GM04504 (cell line): ENCODE data around the gene BCAS4.

Experiments used
- DNase-seq: peaks from one replicate; pipeline ENCODE4 v3.0.0-alpha.2; 2012; ENCODE audit warnings: low read depth

BCAS4 gene

DNA sequence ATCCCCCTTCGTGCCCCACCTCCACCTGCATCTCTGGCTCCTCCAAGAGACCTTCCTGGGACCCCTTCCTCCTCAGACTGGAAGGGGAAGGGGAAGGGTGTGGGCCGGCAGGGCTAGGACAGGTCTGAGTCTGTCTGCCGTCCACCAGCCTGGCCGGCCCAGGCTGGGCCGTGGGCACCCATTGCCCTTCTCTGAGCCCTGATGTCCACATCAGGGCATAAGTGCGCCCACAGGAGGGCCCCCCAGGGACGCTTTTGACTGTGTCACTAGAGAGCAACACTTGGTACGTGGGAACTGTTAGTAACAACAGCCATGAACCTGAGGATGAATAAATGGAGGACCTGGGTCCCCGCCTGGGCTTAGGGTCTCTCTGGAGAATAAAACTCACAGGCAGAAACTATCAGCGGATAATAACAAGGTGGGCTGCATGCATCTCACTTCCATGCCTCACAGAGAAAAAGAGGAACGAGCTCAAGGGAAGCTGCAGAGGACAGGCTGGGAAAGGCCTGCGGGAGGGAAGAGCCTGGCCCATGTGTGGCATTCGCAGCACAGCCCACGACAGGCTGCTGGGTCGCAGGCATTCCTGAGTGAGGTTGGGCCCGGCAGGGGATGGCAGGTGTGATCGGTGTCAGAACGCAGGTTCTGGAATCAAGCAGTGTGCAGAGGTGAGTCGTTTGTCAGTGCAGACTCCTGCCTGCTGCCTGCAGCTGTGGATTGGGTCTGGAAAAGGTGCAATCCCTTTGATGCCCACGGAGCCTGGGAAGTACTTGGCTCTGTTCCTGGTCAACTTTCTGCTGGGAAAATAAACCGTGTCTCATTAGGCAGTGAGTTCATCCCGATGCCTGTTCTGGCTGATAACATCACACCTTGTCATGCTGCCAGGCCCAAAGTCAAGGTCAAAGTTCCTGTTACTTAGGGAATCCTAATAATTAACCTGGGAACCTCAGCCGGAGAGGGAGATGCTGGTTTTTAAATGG, 60.9 kb downstream of the BCAS4 start:
- no peak for DNase-seq

DNA sequence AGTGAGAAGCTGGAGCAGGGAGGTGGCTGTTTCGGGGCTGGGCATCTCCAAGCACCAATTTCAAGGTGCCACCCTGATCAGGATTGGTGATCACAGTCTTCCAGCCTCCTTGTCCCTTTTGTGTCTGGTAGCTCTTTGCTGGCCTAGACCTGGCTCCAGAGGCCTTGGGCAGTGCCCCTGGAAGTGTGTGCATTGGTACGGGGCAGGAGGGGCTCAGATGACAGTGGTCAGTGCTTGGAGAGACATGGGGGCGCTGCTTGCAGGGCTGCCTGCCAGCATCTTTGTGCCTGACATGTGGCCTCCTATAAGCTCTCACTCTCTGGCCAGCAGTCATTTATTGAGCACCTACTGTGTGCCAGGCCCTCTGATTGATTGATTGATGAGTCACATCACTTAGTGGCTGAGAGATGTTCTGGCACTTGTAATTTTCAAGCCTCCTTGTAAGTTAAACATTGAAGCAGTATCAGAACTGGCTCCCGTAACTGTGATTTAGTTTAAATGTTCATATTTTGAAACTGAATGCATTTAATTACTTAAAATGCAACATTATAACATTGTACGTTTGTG, 61.7 kb downstream of the BCAS4 start:
- no peak for DNase-seq

DNA sequence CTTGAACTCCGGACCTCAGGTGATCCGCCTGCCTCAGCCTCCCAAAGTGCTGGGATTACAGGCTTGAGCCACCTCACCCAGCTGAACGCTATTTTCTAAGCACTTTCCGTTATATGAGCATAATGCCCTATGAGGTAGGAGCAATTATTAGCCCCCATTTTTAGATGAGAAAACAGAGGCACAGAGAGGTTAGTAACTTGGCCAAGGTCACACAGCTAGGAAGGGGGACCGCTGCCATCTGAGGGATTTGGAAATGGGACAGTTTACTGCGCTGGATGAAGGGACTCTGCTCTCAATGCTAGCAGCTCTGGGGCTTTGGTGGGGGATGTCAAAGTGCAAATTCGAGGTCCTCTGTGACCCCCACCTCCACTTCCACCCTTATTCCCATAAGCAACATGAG, 62.5 kb downstream of the BCAS4 start:
- no peak for DNase-seq

DNA sequence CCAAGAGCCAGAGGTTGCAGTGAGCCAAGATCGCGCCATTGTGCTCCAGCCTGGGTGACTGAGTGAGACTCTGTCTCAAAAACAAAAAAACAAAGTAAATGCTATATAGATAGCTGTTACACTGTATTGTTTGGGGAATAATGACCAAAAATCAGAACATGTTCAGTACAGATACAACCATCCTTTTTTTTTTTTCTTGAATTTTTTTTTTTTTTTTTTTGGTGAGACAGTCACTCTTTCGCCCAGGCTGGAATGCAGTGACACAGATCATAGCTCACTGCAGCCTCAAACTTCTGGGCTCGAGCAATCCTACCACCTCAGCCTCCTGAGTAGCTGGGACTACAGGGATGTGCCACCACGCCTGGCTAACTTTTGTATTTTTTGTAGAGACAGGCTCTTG, 63.7 kb downstream of the BCAS4 start:
- no peak for DNase-seq

DNA sequence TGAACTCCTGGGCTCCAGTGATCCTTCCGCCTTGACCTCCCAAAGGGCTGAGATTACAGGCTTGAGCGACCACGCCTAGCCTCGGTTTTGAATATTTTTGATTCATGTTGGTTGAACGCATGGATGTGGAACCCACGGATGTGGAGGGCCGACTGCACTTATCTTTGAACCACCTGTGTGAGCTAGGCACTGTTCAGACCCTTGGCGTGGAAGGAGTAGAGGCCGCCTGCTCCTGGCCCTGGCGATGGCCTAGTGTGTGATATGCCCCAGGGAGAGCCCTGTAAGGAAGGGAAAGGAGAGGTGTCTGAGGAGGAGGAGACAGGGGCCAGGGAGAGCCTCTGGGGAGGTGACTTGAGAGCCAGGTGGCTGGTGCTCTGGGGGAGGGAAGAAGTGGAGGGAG, 64.3 kb downstream of the BCAS4 start:
- no peak for DNase-seq

DNA sequence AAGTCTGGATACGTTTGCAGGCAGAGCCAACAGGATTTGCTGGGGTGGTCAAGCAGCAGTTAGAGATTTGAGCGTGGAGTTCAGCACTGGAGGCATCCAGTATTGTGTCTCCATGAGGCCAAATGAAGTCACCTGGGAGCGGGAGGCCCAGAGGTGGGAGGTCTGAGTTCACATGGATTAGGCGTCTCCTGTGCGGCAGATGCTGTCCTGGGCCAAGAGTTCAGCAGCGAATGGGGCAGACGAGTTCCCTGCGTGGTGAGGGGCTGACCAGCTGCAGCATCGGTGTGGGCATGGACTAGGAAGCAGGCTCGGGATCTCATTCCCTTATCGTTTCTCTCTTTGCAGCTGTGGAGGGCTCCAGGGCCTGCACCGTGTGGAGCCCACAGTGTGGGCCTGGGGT, 66.2 kb downstream of the BCAS4 start:
- DNase-seq: no peak

DNA sequence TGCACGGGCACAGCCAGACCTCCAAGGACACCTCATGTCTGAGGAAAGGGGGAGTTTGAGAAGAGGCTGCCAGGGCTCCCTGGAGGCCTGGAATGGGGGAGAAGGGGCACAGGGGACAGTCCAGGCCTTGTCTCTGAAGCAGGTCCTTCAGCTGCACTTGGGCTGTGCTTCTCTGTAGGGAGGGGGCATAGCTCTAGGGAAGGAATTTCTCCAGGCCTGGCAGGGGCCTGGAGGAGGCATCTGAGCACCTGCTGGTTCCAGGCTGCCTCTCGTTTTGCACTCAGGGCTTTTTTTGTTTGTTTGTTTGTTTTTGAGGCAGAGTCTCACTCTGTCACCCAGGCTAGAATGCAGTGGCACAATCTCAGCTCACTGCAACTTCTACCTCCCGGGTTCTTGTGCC, 67.7 kb downstream of the BCAS4 start:
- DNase-seq: no peak

DNA sequence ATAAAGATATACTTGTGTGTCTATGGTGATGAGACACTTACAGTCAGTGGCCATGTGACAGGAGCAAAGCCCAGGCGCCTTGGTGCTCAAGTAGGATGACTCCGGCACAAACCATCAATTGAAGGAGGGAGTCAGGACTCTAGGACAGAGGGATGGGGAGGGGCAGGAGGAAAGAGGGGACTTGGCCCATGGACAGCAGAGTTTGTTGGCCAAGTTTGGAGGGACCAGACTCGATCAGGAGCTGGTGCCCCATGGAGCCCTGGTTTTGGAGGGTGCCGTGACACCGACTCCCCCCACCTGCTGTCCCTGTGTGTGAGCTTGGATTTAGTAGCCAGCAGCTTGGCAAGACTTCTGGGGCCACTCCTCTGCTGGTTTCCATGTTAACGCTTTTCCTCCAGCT, 70.3 kb downstream of the BCAS4 start:
- DNase-seq: no peak

DNA sequence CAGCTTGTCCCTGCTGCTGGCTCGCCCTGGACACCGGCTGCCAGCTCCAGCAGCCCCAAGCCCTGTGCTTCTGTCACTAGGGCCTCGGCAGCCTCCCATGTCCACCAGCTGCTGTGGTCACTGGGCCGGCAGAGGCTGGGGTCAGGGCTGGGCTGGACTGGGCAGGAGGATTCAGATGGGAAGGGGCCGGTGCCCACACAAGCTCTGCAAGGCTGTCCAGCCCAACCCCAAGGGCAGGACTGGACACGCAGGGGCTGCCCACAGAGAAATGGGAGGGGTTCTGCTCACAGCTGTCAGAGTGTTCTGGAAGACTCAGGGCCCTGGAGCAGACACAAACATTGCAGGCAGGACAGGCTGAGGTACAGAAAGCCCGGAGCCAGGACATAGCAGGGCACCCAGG, 70.7 kb downstream of the BCAS4 start:
- no peak for DNase-seq

DNA sequence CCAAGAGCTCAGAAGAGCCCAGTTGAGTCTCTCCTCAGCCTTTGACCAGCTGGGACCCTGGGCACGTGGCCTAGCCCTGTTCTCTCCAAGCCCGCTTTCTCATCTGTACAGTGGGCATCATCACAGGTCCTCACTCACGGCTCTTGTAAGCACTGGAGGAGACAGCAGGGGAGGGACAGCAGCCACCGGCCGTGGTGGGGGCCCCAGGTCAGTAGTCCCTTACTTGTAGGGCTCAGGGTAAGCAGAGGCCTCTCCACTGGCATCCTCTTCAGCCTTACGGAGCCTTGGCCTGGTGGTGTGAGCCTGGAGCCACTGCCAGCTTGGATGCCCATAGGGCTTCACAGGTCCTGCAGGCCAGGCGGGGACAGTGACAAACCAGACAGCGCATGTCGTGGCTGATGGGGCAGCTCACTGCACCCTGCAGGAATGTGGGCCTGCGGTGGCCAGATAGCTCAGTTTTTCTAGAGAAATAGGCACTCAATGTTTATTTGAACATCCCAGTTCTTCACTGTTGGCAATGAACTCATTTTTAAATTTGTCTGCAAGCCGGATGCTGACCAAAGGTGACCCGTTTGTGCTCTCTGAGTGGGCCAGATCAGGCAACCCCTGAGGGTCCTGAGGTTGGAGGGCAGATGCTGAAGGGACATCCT, 71.3 kb downstream of the BCAS4 start:
- no peak for DNase-seq

DNA sequence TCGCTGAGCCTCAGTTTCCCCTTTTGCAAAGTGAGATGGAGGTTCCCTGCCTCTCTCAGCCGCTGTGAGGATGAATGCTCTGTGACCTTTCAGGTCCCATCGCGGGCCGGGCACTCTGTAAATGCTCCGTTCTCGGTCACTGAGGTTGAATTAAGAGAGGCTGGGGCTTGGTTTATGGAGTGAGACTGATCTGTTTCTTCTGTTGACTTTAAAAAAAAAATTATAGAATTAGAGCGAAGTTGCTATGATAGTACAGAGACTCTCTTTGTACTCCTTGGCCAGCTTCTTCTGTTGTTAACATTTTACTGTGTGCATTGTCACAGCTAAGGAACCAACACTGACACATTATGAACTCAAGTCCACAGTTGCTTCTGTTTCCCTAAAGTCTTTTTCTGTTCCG, 72.0 kb downstream of the BCAS4 start:
- no peak for DNase-seq

DNA sequence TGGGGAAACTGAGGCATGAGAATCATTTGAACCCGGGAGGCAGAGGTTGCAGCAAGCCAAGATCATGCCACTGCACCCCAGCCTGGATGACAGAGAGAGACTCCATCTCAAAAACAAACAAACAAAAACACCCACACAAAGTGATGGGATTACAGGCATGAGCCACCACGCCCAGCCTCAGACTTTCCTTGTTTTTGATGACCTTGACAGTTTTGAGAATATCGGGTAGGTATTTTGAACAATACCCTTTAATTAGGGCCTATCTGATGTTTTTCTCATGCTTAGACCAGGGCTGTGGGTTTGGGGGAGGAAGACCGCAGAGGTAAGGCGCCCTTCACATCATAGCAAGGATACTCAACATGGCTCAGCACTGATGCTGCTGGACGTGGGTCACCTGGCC, 72.9 kb downstream of the BCAS4 start:
- no peak for DNase-seq

DNA sequence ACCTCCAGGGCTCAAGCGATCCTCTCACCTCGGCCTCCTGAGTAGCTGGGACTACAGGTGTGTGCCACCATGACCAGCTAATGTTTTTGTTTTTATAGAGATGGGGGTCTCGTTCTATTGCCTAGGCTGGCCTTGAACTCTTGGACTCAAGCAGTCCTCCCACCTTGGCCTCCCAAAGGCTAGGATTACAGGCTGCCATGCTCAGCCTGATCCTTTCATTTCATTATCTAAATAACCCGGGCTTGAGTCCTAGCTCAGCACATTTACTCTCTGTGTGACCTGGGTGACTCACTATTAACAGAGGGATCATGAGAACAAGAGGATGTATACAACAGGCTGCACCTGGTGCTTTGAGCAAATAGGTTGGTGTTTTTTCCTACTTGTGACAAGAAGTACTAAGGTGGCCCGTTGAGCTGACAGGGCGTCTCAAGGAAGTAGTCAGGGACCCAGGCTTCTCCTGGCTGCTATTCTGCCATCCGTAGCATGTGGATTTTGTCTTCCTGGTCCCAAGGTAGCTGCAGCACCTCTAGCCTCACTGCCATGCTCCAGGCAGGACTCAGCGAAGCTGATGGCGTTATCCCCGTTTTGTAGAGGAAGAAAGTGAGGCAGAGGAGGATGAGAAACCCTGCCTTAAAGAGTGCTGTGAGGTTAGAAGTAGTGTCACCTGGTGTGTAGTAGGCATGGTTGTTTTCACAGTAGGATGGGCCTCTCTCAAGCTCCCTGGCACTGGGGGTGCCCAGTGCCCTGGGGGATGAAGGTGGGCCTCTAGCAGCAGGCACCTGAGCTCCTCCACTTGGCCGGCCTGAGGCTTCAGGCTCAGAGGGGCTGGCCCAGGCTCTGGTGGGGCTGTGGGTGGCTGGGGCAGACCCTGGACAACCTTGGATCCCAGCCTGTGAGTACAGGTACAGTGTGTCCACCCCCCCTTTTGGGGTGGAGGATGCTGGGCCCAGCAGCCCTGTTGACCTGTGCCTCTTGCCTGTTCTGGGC, 73.9 kb downstream of the BCAS4 start:
- DNase-seq: no peak

DNA sequence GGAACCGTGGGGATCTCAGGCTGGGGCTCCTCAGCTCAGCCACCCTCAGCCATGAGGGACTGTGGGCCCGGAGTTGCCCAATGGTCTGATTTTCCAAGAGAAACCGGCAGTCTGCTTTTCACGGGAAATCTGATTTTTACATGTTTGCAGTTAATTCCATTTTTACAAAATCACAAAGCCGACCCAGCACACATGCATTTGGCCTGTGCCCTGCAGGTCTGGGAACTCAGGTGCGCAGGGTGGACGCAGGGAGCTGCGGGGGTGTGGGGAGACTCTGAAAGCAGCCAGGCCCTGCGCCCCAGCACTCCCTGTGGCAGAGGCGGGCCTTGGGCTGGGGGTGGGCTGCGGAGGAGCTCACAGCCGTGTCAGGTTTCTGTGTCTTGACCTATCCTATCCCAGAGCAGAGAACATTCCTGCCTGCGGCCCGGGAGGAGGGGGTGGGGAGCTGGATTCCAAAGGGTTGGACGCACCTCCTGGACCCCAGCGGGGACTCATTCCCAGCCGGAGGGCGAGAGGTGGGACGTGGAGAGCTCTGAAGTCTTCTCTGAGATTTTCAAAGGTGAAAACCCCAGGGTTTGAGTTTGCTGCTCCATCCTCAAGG, 75.8 kb downstream of the BCAS4 start:
- DNase-seq: no peak

DNA sequence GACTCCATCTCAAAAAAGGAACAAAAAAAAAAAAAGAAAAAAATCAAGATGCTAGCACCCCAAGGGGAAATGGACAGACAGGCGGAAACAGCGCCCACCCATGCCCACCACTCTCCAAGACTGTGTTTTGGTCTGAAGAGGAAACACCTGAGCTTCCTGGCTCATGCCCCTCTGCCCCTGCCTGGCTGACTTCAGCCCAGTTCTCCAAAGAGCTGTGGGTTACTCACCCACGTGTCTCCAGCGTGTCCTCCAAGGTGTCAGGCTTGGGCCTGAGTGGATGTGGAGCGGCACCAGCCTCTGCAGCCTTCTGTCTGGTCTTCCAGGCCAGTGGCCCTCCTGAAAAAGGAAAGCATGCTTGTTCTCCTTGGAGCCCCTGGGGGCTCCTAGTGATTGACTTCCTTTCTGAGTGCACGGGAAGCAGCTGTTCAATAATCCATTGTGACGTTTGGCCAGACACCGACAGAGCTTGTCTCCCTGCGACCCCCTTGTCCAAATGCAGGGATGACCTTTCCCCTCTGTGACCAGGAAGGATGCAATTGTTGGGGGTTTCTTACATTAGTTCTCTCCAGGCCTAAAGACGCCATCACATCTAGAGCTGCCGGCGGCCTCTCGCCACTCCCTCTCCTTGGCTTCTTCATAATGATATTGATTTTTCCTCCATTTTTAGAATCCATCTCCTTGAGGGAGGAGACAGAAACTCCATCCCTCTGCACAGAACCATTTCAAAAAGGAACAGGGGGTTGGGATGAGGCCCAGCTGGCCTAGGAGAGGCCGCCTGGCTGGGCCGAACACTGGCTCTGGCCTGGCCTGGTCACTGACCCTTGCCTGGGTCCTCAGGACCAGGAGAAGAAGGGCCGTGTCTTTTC, 77.9 kb downstream of the BCAS4 start:
- DNase-seq: no peak

DNA sequence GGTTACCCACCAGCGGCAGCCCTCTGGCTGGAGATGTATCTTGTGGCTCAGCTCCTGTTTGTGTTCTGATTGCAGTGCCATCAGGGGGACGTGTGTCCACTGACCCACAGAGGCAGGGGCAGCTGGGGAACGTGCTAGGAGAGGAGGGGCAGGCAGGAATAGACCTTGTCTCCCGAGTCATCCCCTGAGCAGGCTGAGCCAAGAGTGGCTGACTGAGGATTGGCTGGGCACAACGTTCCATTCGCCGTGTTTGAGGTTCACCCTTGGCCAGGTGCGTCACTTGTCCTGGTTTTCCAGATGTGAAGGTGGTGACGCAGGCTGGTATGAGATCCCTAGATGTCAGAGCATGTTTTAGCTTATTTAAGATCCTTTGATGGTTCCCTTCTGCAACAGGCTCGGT, 78.7 kb downstream of the BCAS4 start:
- no peak for DNase-seq

DNA sequence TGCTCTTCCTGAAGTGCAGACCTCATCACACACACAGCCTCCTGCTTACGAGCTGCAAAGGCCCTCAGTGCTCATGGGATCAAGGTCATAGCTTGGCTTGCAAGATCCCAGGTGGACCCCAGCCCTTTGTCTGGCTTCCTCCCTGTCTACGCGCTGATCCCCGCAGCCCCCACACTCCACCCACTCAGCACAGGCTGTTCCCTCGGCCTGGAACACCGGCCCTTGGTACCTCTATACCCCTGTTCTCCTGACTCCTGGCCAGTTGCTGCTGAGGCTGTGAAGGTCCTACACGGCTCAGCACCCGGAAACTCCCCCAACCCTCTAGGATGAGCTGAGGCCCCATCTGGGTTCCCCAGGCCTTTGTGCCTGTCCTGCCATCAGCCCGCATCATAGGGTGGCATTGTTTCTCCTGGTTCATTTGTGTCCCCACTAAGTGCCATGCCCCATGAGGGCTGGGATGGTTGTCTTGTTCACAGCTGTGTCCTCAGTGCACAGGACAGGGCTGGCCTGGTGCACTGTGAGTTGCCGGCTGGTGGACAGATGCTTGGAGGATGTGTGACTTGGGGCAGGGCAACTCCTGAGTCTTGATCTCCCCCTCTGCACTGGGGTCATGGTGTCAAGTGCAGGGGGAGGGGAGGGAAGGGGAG, 79.4 kb downstream of the BCAS4 start:
- no peak for DNase-seq

DNA sequence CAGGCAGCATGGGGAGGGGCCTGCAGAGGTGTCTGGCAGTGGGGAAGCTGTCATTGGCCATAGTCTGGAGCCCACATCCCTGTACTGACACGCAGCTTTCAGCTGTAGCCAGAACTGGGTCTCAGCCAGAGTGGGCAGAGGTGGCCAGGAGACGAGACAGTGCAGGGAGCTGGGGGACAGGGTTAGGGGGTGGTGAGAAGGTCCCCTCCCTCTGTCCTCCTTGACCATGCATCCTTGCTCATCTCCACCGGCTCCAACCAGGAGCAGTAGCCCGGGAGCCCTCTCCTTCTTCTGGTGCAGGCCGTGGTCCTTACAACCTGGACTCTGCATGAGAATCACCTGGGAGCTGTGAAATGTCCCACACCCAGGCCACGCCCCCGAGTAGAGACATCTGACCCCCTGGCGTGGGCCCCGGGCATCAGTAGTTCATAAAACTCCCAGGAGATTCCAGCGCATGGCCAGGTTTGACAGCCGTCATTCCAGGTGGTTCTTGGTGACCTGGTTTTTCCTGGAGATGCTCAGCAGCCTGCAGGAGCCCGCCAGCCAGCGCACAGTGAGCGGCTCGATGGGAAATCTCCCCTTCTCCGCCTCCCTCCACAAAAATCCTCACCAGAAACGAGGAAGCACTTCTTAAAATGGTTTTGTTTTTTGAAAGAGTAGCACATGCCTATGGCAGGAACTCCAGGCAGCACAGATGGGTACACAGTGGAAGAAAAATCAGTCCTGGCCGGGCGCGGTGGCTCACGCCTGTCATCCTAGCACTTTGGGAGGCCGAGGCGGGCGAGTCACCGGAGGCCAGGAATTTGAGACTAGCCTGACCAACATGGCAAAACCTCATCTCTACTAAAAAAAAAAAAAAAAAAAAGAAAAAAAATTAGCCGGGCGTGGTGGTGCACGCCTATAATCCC, 80.2 kb downstream of the BCAS4 start:
- DNase-seq: no peak

DNA sequence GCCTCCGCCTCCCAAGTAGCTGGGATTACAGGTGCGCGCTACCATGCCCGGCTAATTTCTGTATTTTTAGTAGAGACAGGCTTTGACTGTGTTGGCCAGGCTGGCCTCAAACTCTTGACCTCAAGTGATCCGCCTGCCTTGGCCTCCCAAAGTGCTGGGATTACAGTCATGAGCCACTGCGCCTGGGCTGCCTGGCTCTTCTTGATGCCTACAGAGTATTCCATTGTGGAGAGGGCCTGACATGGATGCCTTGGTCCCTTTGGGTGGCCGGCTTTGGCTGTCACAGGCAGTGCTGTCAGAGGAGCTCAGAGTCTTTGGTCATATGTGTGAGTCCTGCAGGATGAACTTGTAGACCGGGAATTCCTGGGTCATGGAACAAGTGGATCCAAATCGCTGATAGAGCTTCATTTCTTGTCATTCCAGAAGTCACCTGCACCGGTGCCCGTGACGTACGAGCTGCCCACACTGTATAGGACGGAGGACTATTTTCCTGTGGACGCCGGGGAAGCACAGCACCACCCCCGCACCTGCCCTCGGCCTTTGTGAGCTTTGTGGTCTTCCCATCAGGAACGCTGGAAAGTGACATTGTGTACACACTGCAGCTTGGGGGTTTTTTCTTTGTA, 81.3 kb downstream of the BCAS4 start:
- no peak for DNase-seq
